Ovary (tissue), 10 donors: ENCODE data around the gene TMEM35A. TPM values are rescaled to one million over a fixed set of nuclear protein-coding genes. Genes with fewer than 3 reads are reported as not detected.

Source experiments
- DNase-seq, 5 donors: peaks; one replicate each; pipeline ENCODE4 v3.0.0-alpha.2; 2019 to 2020
- H3K27ac ChIP-seq, 2 donors: fragments of 200-600 bp; one replicate each; pipeline versions ENCODE4 v1.5.1 to v1.8.0; 2019 to 2022
- H3K27me3 ChIP-seq: fragments of 200-600 bp; one replicate; pipeline ENCODE4 v1.8.0; 2022
- H3K36me3 ChIP-seq: fragments of 200-600 bp; sonication (generic); one replicate; pipeline ENCODE4 v1.5.1; 2019
- H3K4me1 ChIP-seq: one replicate; pipeline ENCODE4 v1.8.1; 2013; ENCODE audit warnings: mild to moderate bottlenecking, moderate library complexity; ENCODE audit not compliant: insufficient read depth
- H3K4me3 ChIP-seq: fragments of 200-600 bp; sonication (generic); one replicate; pipeline ENCODE4 v1.5.1; 2017
- H3K9me3 ChIP-seq, 2 donors: fragments of 200-600 bp in 1 of 2; sonication (generic) in 1 of 2; one replicate each; pipeline versions ENCODE4 v1.5.1 to v1.8.1; 2013 to 2019; ENCODE audit warnings: mild to moderate bottlenecking in 1 of 2, moderate library complexity in 1 of 2
- CTCF ChIP-seq, 3 donors: fragments of 450-650 bp in 2 of 3; fragments of 200-600 bp in 1 of 3; IDR thresholded peaks; one replicate each; pipeline versions ENCODE4 v1.5.1 to v1.8.0; 2016 to 2022; ENCODE audit warnings: antibody characterized with exemption in 3 of 3, mild to moderate bottlenecking in 1 of 3
- EP300 ChIP-seq: sonication (generic); formaldehyde crosslinking; IDR thresholded peaks from one replicate; pipeline ENCODE4 v1.6.1; 2017; ENCODE audit warnings: antibody characterized with exemption
- POLR2A ChIP-seq: fragments of 450-650 bp; IDR thresholded peaks from one replicate; pipeline ENCODE4 v1.6.1; 2017; ENCODE audit warnings: antibody characterized with exemption, mild to moderate bottlenecking, moderate library complexity
- WGBS, 3 donors: extraction: QIAGEN DNeasy Blood & Tissue Kit in 1 of 3; methylation state at CpG; one replicate each; pipeline versions ENCODE4 v1.1.5 to v1.1.7; 2013 to 2017; 5-methylcytosine and 5-hydroxymethylcytosine counted together
- intact Hi-C, 4 donors: fragments of 100-400 bp; cut with DNase I; formaldehyde crosslinking; loops; one replicate each; pipeline versions ENCODE4 v1.11.0 to v1.15.1; 2022 to 2023
- long read RNA-seq, 3 donors: library from polyadenylated mRNA in 2 of 3; unstranded in 2 of 3; transcript quantifications; one replicate each; pipeline ENCODE4 v2.0.0 and lab custom pipeline, GENCODE V29; 2021 to 2026
- polyA plus RNA-seq, 2 donors: library from polyadenylated mRNA; stranded (reverse); fragments of 200-250 nt in 1 of 2; fragments of 350-450 nt in 1 of 2; fragmentation: Illumina TruSeq in 1 of 2; extraction: RNeasy Lipid Tissue Mini Kit (QIAGEN cat#74804) in 1 of 2; gene quantifications; one replicate each; pipeline ENCODE4 v1.2.3, GENCODE V29; 2013 to 2014
- total RNA-seq, 7 donors: library from RNA; depleted of rRNA in 2 of 7; stranded (reverse); fragments of >200 nt in 2 of 7; fragmentation: NEBNext Ultra II Directional in 3 of 7; extraction: Animal tissue kit (Norgen Biotek cat#: 25700) in 3 of 7; gene quantifications; one replicate each; pipeline versions ENCODE4 v1.1.0 to v1.2.4, GENCODE V29; 2016 to 2023
- donor health status: DM: no; HTN: no; CAD: no; lungs with moderate emphysema.
- donor health status: DM: no; HTN: no; CAD: no.
- donor health status: Bipolar disorder and iron deficiency.
- donor health status: DM: yes; HTN: yes; CAD: no.
- donor health status: DM: no; HTN: no; CAD: no.
- donor health status: DM: yes; HTN: yes; CAD: no.

The TMEM35A gene
- total RNA-seq (1 to 10 TPM; 2.0 to 7.8 (median 3.5) TPM), polyA plus RNA-seq (10 to 100 TPM in 1 of 2 donors, 1 to 10 TPM in 1; 7.7 to 19.7 TPM)
- long read RNA-seq, donor 1, transcript TMEM35A-201 (2 exons, 2,195 nt): major isoform, 15 of 15 reads
- long read RNA-seq, donor 1, partial matches to known transcripts: 0 of 15 reads
- long read RNA-seq, donor 1, other reads (novel, unspliced or antisense): 0 of 15 reads
- long read RNA-seq, donor 2, partial matches to known transcripts: 0 of 3 reads
- long read RNA-seq, donor 2, other reads (novel, unspliced or antisense): 0 of 3 reads
- long read RNA-seq, donor 3, transcript TMEM35A-201 (2 exons, 2,195 nt): major isoform, 6 of 6 reads
- long read RNA-seq, donor 3, partial matches to known transcripts: 0 of 6 reads
- long read RNA-seq, donor 3, other reads (novel, unspliced or antisense): 0 of 6 reads

GRCh38 chrX:101078716-101079598 lies at the start of gene TMEM35A:
TSS of gene TMEM35A (plus strand) at chrX:101078879. CDS start at chrX:101079003, 124 bp downstream.
- Histone ChIP-seq H3K9me3 (no peaks in the 10 kb centered on the region), H3K27ac (no peak within 1 kb of the TSS), H3K4me3 (peak within 1 kb of the TSS; percentile 39), H3K27me3 (no peaks in the 10 kb centered on the region), H3K4me1 (no peaks in the 10 kb centered on the region), H3K36me3 (no peaks in the 10 kb centered on the region)
- intact Hi-C loops: no loop called here
- DNase-seq: peak in 3 of 5 donors; percentile 13 to 27 (median 23)
- WGBS, 3 donors: 18 to 25% (median 24%) methylated on average over 23 of the region's 23 CpGs
- no peak for TF ChIP-seq CTCF (IDR thresholded peaks at IDR 0.05)
- TF ChIP-seq EP300: no peak
- TF ChIP-seq POLR2A: no peak

- no peaks in the 10 kb centered on the region for H3K4me1 ChIP-seq
- H3K9me3 ChIP-seq: no peaks in the 10 kb centered on the region
- WGBS, 3 donors: 70 to 83% (median 82%) methylated on average over 1 of the region's 1 CpG
- no peak overlapping the region for H3K27ac ChIP-seq
- no peaks in the 10 kb centered on the region for H3K36me3 ChIP-seq
- no peaks in the 10 kb centered on the region for H3K27me3 ChIP-seq
- intact Hi-C loops: no loop called here
- TF ChIP-seq CTCF (IDR thresholded peaks at IDR 0.05) (no peak), POLR2A (no peak), EP300 (no peak)
- DNase-seq: no peak
- H3K4me3 ChIP-seq: no peak overlapping the region
Measured at GRCh38 chrX:101029665-101030064, 49.0 kb upstream of the TMEM35A start.

- Histone ChIP-seq H3K4me1 (no peaks in the 10 kb centered on the region), H3K27me3 (no peaks in the 10 kb centered on the region), H3K4me3 (no peak overlapping the region), H3K9me3 (no peaks in the 10 kb centered on the region), H3K27ac (no peak overlapping the region), H3K36me3 (no peaks in the 10 kb centered on the region)
- intact Hi-C loops: no loop called here
- TF ChIP-seq EP300: no peak
- DNase-seq: no peak
Measured at GRCh38 chrX:101037231-101037630, 41.4 kb upstream of the TMEM35A start.

- WGBS, 3 donors: 81 to 84% (median 82%) methylated on average over 4 of the region's 4 CpGs
- no peaks in the 10 kb centered on the region for H3K4me1 ChIP-seq
- no peaks in the 10 kb centered on the region for H3K36me3 ChIP-seq
- H3K9me3 ChIP-seq: no peaks in the 10 kb centered on the region
- TF ChIP-seq POLR2A (no peak), CTCF (IDR thresholded peaks at IDR 0.05) (no peak), EP300 (no peak)
- H3K27me3 ChIP-seq: no peaks in the 10 kb centered on the region
- no peak for DNase-seq
- H3K27ac ChIP-seq: no peak overlapping the region
- intact Hi-C loops: no loop called here
- H3K4me3 ChIP-seq: no peak overlapping the region
Measured at GRCh38 chrX:101040197-101040596, 38.5 kb upstream of the TMEM35A start.
